Psoas muscle (tissue), 8 donors: Measurements from ENCODE around the gene FDXACB1. TPM values are rescaled to one million over a fixed set of nuclear protein-coding genes. Genes with fewer than 3 reads are reported as not detected.

Experiments used
- ATAC-seq, 4 donors: fragments of 200-7000 bp; cut with Tn5 transposase; one replicate each; pipeline ENCODE4 v1.9.1; 2020; ENCODE audit warnings: moderate library complexity in 3 of 4, mild to moderate bottlenecking in 2 of 4
- DNase-seq, 2 donors: peaks; one replicate each; pipeline ENCODE4 v3.0.0-alpha.2; 2020
- H3K27ac ChIP-seq: fragments of 200-600 bp; one replicate; pipeline ENCODE4 v1.8.0; 2022
- H3K27me3 ChIP-seq, 3 donors: fragments of 200-600 bp in 1 of 3; one replicate each; pipeline versions ENCODE4 v1.6.1 to v1.8.0; 2013 to 2022; ENCODE audit warnings: low read length in 2 of 3, mild to moderate bottlenecking in 2 of 3, moderate library complexity in 1 of 3; ENCODE audit not compliant: insufficient read depth in 3 of 3
- H3K36me3 ChIP-seq, 2 donors: fragments of 200-600 bp in 1 of 2; one replicate each; pipeline versions ENCODE4 v1.6.1 to v1.8.0; 2013 to 2022; ENCODE audit warnings: low read depth in 1 of 2, mild to moderate bottlenecking in 1 of 2, moderate library complexity in 1 of 2; ENCODE audit not compliant: insufficient read depth in 1 of 2
- H3K4me1 ChIP-seq: fragments of 200-600 bp; one replicate; pipeline ENCODE4 v1.8.0; 2022
- H3K4me3 ChIP-seq: fragments of 200-600 bp; one replicate; pipeline ENCODE4 v1.8.0; 2022; ENCODE audit warnings: mild to moderate bottlenecking
- H3K9me3 ChIP-seq: fragments of 200-600 bp; one replicate; pipeline ENCODE4 v1.8.0; 2022
- WGBS, 3 donors: extraction: QIAGEN DNeasy Blood & Tissue Kit; methylation state at CpG; one replicate each; pipeline versions ENCODE4 v1.1.6 to v1.1.7; 2013; 5-methylcytosine and 5-hydroxymethylcytosine counted together
- intact Hi-C, 2 donors: fragments of 100-400 bp; cut with DNase I; formaldehyde crosslinking; loops; one replicate each; pipeline versions ENCODE4 v1.11.0 to v1.14.2; 2022
- polyA plus RNA-seq, 3 donors: library from polyadenylated mRNA; stranded (reverse); fragments of 200-250 nt; gene quantifications; one replicate each; pipeline ENCODE4 v1.2.3, GENCODE V29; 2013
- total RNA-seq, 4 donors: library from RNA; stranded (reverse); fragmentation: NEBNext Ultra II Directional in 2 of 4; extraction: Animal tissue kit (Norgen Biotek cat#: 25700) in 2 of 4; gene quantifications; one replicate each; pipeline versions ENCODE4 v1.2.1 to v1.2.4, GENCODE V29; 2021 to 2023
- TF ChIP-seq, protein P1 (sequence below): fragments of 200-600 bp; IDR thresholded peaks from one replicate; pipeline ENCODE4 v1.8.0; 2022; ENCODE audit warnings: antibody characterized with exemption
- donor health status: healthy with polysubstance abuse.
- donor health status: DM: no; HTN: no; CAD: no; lungs with moderate emphysema.
- donor health status: Bipolar disorder and iron deficiency.
- donor health status: healthy.
- donor health status: DM: yes; HTN: yes; CAD: no.
- donor health status: DM: no; HTN: no; CAD: no.
- donor health status: DM: no; HTN: no; CAD: no.
- donor health status: DM: yes; HTN: yes; CAD: no.

The FDXACB1 gene
- total and polyA plus RNA-seq, 7 donors: 0.45 to 1.1 (median 0.77) TPM

DNA sequence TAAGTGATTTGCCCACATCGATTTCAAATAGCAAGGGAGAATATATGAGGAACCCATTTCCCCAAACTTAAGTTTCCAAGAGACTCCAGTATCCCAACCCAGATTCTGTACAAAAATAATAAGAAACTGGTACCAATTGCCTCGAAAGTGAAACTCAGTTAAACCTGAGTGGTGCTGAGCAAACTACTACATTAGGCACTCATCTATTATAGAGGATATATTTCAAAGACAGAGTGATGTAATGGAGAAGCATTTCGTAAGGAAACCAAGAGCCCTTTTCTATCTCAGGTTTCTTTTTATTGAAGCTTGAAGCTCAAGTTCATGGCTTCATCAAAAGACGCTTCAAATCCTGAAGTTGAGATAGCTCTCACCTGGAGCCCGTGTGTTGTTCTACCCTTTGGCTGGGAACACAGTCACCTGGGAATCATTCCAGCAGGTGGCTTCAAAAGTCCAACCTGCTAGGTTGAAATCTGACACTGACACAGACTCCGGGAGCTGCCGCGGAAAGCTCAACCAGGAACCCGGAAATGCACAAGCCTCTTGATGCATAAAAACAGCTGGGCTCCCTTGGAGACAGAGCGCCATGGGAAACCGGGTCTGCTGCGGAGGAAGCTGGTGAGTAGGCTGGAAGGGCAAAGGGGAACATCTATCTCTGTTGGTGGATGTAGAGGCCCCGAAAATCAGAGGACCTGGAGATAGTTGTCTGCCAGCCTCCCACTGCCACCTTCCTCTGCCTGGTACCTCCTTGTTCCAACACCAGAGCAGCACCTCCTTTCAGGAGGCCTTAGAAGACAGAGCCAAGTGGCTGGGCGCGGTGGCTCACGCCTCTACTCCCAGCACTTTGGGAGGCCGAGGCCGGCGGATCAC is 39.7 kb upstream of the FDXACB1 start, which contains the start of gene C11orf52:
Gene C11orf52, plus strand, starts transcription at position 524 of the 867 bp plus-strand sequence. Its CDS starts 60 bp downstream, at position 584.
- Histone ChIP-seq H3K9me3 (no peaks in the 10 kb centered on the region), H3K27ac (peak within 1 kb of the TSS; percentile 91), H3K27me3 (no peaks in the 10 kb centered on the region), H3K4me3 (peak within 1 kb of the TSS; percentile 59), H3K4me1 (peaks cover 72% of the 10 kb centered on the region), H3K36me3 (no peaks in the 10 kb centered on the region)
- intact Hi-C loops: no loop called here
- WGBS, 3 donors: 29 to 37% (median 31%) methylated on average over 19 of the region's 19 CpGs
- TF ChIP-seq, protein P1, sequence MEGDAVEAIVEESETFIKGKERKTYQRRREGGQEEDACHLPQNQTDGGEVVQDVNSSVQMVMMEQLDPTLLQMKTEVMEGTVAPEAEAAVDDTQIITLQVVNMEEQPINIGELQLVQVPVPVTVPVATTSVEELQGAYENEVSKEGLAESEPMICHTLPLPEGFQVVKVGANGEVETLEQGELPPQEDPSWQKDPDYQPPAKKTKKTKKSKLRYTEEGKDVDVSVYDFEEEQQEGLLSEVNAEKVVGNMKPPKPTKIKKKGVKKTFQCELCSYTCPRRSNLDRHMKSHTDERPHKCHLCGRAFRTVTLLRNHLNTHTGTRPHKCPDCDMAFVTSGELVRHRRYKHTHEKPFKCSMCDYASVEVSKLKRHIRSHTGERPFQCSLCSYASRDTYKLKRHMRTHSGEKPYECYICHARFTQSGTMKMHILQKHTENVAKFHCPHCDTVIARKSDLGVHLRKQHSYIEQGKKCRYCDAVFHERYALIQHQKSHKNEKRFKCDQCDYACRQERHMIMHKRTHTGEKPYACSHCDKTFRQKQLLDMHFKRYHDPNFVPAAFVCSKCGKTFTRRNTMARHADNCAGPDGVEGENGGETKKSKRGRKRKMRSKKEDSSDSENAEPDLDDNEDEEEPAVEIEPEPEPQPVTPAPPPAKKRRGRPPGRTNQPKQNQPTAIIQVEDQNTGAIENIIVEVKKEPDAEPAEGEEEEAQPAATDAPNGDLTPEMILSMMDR: no peak
- ATAC-seq (peak; percentile 82 to 87 (median 86)), DNase-seq (peak; percentile 62 to 81)

DNA sequence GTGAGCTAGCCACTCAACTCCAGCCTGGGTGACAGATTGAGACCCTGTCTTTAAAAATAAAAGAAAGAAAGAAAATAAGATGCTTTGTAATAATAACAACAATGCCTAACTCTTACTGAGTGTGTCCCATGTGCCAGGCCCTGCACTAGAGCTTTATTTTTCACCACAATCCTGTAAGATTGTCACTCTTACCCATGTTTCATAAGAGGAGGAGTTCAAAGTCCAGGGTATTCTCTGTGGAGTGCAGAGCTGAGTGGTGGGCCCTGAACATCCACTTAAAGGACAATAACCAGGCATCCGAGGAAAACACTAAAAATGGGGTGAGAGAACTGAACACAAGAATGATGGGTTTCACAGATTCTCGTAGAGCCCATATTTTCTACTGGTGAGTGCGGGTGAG is 38.8 kb upstream of the FDXACB1 start:
- Histone ChIP-seq H3K4me1 (peaks cover 65% of the 10 kb centered on the region), H3K9me3 (no peaks in the 10 kb centered on the region), H3K4me3 (peak overlapping the region; percentile 59), H3K27me3 (no peaks in the 10 kb centered on the region), H3K27ac (peak overlapping the region; percentile 91), H3K36me3 (no peaks in the 10 kb centered on the region)
- TF ChIP-seq, protein P1: no peak
- intact Hi-C loops: no loop called here
- WGBS, 3 donors: 88 to 93% (median 91%) methylated on average over 3 of the region's 3 CpGs
- no peak for ATAC-seq
- DNase-seq: no peak

DNA sequence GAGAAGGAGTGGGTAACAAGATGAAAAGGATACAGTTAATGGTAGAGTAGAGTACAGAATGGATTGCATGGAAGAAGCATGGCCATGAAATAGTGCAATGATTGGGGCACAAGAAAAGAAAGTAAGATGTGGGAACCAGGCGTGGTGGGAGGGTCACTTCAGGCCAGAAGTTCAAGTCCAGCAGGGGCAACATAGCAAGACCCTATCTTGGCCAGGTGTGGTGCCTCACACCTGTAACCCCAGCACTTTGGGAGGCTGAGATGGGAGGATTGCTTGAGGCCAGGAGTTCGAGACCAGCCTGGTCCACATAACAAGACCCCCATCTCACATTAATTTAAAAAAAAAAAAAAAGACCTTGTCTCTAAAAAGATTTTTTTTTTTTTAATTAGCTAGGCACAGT is 38.3 kb upstream of the FDXACB1 start:
- H3K9me3 ChIP-seq: no peaks in the 10 kb centered on the region
- ATAC-seq: no peak
- intact Hi-C loops: no loop called here
- H3K27me3 ChIP-seq: no peaks in the 10 kb centered on the region
- peaks cover 61% of the 10 kb centered on the region for H3K4me1 ChIP-seq
- DNase-seq: no peak
- WGBS, 3 donors: 88 to 95% (median 88%) methylated on average over 2 of the region's 2 CpGs
- peak overlapping the region; percentile 91 for H3K27ac ChIP-seq
- H3K36me3 ChIP-seq: no peaks in the 10 kb centered on the region
- TF ChIP-seq, protein P1: no peak
- H3K4me3 ChIP-seq: no peak overlapping the region

DNA sequence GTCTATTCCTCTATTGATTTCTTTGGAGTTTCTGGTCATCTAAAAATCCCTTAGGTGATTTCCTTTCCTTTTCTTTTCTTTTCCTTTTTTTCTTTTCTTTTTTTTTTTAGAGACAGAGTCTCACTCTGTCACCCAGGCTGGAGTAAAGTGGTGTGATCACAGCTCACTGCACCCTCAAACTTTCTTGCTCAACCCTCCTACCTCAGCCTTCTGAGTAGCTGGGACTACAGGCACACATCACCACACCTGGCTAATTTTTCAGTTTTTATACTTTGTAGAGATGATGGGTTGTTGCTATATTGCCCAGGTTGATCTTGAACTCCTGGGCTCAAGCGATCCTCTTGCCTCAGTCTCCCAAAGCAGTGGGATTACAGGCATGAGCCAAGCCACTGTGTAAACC is 37.8 kb upstream of the FDXACB1 start:
- WGBS, 3 donors: 92 to 100% (median 96%) methylated on average over 1 of the region's 1 CpG
- TF ChIP-seq, protein P1: no peak
- peak overlapping the region; percentile 91 for H3K27ac ChIP-seq

More for the DNA sequence above, 37.8 kb upstream of the FDXACB1 start:
- no peaks in the 10 kb centered on the region for H3K27me3 ChIP-seq
- H3K4me3 ChIP-seq: no peak overlapping the region
- peaks cover 55% of the 10 kb centered on the region for H3K4me1 ChIP-seq
- no peaks in the 10 kb centered on the region for H3K9me3 ChIP-seq
- H3K36me3 ChIP-seq: no peaks in the 10 kb centered on the region
- ATAC-seq: no peak
- DNase-seq: no peak
- intact Hi-C loops: no loop called here
